NK-92 (cell line): Measurements from ENCODE around the gene HMX1.

Source experiments
- DNase-seq: peaks from one replicate; lab custom pipeline; 2025; ENCODE audit not compliant: unreplicated experiment; lab: John Stamatoyannopoulos, UW

HMX1 gene

DNA sequence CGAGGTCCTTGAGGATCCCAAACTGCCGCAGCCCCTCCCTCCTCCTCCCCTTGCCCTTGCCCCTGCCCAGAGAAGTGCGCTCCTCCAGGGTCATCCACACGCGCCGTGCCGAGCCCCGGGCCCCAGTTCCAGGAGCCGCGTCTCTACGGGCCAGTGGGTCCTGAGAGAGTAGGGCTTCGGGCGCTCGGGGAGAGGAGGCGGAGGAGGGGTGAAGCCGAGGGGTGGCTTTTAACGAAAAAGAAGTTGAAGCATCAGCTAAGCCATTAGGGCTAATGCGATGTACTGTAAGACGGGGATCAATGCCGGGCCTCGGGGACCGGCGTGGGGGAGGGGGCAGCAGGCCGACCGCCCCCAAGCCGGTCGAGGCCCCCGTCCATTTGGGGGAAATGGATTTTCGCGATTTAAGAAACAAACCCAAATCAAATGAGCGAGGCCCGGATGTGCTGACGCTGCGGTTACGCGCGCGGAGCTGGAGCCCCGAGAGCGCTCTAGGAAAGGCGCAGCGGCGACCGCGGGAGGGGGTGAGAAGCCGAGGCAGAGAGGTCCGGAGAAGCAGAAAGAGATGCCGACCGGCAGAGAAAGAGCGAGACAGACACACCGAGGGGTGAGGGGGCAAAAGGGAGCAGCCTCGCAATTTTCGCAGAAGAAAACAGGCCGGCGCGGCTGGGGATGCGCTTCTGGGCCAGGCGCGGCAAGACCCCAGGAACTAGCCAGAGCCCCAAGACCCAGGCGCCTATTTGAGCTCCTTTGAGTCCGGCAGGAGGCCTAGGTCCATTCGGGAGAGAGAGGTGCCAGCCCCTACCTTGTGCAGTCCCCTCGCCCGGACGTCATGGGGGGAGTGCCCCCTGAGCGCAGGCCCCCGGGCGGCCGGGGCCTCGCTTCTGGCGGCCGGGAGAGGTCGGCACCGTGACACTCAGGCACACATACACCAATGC is 13.6 kb downstream of the HMX1 start:
- DNase-seq = no peak

DNA sequence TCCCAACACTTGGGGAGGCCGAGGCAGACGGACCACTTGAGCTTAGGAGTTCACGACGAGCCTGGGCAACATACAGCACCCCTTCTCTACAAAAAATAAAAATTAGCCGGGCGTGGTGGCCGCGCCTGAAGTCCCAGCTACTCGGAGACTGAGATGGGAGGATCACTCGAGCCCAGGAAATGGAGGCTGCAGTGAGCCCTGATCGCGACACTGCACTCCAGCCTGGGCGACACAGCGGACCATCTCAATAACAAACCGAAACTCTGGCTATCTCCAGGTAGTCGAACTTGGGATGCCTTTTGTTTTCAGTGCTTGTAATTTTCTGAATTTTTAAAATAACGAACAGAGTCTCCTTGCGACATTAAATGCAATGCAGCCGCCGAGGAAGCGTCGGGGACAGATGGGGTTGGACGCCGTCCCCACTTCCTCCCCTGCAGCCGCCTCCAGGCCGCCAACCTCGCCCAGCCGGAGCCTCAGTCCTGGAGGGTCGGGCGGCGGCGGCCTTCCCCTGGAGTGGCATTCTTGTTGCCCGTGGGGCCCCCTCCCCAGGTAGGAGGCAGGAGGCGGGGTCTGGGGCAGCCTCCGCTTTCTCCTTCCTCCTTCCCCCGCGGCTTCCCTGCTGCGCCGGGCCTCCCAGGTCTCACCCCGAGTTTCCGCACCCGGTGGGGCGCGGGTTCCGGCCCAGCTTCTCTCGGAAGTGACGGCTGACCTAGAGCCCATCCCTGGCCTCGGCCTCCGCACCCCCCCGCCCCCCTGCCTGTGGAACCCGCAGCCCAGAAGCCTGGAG is 14.6 kb downstream of the HMX1 start:
- DNase-seq = no peak

DNA sequence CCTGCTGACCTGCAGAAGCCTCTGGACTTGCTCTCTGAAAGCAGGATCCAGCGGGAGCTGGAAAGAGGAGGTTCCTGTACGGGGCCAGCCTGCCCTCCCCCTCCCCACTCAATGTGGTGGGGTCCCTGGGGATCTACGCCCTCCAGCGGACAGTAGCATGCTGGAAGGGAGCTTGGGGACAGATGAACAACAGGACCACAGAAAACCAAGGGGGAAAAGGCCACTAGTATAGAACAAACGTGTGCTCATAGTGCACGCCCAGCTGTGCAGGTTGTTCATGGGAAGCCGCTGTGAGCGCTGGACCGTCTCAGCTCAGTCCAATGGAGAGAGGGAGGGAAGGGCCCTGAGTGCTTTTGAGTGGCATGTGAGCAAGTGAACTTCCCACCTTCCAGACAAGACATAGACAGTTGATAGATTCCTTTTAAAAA is 15.8 kb downstream of the HMX1 start:
- DNase-seq = no peak

DNA sequence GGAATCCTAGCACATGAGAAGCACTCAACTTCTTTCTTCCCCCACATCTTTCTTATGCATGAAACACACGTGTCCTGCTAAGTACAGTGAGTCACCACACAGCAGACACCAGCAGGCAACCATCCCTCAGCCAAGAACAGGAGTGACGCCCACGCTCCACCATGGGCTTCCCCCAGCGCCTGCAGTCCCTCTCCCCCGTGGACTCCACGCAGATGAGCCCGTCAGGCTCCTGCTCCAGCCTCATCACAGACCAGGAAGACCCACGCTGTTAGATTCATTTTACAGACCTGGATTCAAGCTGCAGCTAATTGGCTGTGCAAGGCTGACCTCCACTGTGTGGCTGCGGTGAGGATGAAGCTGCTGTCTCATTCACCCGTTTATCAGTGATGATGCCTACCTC is 16.7 kb downstream of the HMX1 start:
- DNase-seq = no peak

DNA sequence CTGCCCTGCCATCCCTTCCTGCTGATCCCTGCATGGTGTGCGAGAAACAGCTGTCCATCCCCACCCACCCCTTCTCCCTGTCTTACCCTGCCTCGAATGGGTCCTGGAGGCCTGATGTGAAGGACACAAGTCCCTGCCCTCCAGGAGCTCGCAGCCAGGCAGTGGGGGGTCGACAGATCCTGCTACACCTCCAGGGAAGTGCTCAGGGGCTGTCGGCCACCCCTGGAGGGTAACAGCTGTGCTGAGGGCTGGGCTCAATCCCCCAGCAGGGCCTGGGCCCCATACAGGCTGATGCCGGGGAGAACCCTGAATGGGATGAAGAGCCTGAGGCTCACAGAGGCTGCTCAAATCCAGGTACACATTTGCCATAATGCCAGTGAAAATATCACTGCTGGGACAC is 17.6 kb downstream of the HMX1 start:
- DNase-seq = no peak

DNA sequence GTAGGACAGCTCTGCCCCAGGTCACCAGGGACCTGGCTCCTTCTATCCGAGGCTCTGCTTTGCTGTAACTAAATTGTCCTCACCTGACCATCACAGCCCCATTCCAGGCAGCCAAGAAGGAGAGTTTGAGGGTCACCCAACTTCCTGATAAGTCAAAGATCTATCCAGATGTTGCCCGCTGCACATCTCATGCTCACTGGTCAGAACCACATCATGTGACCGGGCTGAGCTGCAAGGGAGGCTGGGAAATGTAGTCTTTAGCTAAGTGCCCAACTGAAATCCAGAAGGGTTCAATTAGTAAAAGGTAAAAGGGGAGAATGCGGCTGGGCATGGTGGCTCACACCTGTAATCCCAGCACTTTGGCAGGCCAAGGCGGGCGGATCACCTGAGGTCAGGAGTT is 18.4 kb downstream of the HMX1 start:
- DNase-seq = no peak

DNA sequence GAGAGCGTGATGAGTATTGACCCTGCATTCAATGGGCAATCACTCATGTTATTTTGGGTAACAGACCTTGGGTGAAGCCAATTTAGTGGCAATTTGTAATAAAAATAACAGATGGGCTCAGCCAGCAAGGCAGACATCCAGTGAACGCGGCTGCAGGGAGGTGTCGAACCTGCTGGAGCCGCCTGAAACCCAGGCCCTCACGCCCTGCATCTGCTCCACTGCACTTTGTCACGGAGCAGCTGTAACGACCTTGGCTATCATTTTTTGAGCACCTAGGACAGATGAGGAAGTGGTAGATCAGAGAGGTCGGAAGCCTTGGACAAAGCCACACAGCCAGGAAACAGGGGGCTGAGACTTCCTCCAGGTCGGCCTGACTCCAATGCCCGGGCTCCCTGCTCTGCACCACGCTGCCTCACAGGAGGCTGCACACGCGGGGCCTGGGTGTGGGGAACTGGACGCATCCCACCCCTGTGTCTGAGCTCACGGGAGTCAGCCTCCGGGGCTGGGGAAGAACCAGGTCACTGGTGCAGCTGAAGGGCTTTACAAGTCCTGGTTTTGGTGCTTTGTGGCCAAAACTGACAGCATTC is 19.4 kb downstream of the HMX1 start:
- DNase-seq = no peak

DNA sequence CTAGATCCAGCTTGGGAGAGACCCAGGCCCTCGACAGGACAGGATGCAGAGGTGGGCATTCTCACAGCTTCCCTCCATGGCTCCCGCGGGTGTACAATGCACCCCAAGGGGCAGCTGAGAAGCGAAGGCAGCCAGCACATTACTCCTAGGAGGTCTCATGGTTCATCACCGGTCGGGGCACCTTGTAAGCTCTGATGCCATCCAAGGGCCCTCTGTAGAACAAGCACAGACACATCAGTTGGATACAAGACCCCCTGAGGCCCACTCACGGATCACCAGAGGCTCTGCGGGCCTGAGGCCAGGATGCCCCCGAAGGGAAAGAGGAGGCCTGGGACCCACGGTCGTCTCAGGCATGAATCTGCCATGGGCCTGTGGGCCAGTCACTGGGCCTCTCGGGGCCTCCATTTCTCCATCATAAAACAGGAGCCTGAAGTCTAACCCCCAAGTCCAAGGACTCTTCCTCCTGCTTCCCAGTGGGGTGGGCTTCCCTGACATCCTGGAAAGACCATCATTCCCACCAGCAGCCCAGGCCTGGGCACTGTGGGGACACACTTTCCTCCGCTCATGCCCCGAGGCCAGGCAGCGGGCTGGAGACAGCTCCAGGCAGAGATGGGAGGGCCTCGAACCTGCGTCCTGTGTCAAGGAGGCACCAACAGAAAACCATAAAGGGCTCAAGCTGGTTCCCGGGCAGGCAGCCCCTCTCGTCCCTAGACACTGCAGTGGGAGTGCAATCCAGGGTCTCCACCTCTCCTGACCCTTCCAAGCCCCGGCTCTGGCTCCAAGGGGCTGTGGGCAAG is 20.1 kb downstream of the HMX1 start:
- DNase-seq = no peak

DNA sequence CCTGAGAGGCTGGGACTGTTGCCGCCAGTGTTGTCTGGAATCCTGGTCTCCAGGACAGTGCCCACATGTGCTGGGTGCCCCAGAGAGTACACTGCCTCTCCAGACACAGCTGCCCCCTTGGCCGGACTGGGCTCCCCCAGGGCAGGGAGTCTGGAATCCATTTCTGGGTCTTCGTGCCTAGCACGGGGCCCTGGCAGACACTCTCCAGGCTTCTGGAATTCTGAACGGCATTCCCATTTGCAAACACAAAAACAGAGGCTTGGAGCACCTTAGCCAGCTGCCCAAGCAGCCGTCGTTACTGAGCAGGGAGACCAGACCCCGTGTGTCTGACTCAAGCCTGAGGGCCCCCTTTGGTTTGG is 20.8 kb downstream of the HMX1 start:
- no peak for DNase-seq

DNA sequence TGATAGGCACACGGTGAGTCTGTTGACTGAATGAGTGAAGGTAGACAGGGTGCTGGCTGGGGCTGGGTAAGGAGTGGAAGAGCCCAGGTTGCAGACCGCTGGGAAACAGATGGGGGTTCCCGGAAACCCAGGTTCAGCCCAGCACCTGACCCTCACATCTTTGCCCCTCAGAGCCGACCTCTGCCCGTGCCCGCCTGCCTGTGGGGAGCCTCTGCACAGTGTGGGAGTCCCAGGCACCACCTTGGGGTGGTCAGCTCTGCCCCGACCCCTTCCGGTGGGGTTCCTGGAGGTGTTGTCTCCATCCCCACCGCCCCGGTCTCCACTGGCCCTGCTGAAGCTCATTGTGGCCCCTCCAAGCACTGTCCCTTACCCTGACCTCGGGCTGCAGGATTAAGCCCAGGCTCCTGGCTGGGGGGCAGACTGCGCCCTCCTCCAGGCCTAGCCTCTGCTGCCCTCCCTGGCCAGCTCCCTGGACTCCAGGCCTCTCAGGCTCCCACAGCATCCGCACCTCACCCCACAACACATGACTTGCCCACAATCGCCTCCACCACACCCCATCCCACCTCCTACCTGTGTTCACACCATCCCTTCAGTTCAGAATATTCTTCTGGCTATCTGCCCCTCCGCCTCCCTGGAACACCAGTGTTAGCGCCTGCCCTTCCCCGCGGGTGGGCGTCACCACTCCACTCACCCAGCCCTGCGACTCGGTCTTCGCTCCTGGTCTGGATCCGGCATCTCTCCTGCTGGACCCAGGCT is 21.4 kb downstream of the HMX1 start:
- no peak for DNase-seq

DNA sequence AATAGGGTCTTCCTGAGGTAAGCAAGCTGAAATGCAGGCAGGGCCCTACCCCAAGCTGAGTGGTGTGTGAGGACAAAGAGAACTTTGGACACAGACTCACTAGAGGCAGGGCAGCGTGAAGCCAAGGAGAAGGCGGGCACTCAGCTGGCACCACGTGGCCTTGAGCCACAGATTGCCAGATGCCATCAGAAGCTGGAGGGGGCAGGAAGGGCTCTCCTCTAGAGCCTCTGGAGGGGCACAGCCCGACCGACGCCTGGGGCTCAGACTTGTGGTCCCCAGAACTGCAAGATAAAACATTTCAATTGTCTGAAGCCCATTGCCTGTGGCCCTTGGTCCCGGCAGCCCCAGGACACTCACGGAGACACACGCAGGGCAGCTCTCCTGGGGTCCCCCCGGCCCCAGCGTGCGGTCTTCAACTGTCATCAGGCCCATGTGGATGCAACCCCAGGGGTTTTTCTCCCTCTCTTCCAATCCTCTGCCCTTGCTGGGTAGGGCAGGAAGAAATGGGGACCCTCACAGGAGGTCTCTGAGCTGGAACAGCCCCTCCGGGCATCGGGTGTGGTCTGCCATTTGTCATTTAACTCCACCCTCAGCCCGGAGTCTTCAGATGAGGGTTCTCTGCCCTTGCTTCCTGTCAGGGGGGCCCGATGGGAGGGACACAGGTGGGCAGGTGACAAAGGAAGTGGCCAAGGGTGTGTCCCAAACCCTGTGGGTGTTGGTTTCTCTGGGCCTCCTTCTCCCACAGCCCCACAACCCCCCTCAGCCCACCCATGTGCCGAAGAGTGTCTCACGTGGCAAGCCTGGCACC is 22.2 kb downstream of the HMX1 start:
- DNase-seq = no peak

DNA sequence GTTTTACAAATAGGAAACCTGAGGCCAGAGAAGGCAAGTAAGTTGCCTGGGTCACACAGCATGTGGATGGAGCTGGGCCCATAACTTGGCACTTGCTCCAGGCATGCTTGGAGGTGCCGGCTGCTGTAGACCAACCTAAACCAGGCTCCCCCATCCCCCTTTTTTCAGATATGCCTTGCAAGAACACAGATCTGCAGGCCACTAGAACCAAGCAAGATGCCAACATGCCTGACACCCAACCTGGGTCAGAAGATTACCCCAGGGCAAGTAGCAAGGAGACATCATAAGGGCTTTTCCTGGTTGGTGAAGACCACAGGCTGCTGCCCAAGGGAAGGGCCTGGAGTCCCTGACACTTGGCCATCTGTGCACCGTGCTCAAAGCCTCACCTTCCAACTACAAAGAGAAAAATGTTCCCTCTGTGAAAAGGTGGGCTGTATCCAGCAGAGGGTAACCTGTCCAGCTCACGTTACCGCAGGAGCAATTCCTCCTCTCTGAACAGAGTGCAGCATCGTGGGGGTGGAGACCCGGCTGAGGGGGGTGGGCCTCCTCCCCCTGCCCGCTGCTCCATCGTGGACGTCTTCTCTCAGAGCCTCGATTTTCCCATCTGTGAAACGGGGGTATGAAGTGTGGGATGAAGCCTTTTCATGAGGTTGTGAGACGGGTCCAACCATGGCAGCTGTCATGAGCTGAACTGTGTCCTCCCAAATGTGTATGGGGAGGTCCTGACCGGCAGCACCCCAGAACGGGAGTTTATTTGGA is 23.0 kb downstream of the HMX1 start:
- DNase-seq = no peak

DNA sequence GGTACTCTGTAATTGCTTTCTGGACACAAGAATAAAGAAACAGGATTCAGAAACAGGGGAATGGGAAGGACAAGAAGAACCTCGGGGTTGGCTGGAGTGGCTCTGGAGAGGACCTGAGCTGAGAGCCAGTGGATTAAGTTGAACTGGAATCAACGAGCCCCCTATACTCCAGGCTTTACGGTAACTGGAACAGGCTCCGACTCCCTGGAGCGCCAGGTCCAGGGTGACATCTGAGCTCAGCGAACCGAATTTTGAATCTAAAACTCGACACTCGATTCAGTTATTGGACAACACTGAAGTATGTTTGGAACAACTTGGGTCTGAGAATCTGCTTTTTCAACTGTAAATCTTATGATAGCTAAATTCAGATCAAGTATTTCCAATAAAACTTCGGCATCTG is 23.9 kb downstream of the HMX1 start:
- no peak for DNase-seq

DNA sequence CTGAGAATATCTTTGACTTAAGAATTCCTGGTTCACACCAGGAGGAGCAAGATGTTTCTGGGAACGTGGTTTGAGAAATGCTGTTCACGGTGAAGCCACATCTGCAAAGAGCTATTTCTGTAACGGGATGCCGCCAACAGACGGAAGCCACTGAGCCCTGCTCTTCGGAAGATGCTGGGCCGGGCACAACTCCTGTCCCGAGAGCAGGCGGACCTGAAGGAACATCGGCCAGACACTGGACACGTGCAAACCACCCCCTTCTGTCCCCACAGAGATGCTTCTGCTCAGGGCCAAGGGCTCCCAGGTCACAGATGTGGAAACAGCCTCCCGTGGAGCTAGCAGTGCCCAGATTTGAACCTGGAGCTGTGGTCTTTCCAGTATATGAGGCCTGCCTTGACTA is 24.3 kb downstream of the HMX1 start:
- DNase-seq = no peak

DNA sequence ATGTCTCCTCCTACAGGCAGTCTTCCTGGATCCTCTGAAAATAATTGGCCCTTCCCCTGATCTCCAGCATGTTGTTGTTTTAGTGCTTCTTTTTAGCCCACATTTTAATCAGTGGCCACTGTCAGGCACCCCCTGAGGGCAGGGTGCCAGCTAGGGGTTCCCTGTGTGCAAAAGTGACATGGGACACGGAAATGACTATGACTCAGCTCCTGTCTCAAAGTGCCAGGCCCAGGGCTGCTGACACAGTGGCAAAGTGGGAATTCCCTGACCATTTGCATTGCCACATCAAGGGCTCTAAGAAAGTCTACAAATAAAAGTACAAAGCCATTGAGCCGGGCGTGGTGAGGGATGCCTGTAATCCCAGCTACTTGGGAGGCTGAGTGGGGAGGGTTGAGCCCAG is 24.8 kb downstream of the HMX1 start:
- DNase-seq = no peak

DNA sequence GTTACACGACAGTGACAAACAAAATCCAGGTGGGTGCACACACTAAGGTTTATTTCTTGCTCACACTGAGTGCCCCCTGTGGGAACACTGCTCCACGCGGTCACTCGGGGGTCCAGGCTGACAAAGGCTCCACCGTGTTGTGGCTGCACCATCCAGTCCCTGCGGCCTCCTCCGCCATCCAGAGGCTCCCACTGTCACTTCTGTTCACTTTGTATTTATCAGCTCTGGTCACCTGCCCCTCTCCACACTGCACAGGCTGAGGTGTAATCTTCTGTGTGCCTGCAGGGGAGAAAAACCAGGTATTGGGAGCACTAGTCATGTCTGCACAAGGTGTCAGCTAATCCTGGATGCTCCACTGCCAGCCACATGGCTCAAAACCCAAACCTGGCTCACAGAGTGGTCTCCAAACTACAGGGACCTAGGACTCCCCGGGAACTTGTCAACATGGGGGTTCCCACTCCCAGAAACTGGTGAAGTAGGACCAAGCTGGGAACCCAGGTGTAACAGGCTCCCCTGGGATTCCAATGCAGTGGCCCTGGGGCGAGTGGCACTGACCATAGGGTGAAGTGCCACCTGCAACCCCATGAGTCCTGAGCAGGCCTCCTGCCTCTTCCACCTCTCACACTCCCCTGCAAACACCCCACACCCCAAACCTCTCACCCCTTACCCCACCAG is 25.5 kb downstream of the HMX1 start:
- DNase-seq = no peak

DNA sequence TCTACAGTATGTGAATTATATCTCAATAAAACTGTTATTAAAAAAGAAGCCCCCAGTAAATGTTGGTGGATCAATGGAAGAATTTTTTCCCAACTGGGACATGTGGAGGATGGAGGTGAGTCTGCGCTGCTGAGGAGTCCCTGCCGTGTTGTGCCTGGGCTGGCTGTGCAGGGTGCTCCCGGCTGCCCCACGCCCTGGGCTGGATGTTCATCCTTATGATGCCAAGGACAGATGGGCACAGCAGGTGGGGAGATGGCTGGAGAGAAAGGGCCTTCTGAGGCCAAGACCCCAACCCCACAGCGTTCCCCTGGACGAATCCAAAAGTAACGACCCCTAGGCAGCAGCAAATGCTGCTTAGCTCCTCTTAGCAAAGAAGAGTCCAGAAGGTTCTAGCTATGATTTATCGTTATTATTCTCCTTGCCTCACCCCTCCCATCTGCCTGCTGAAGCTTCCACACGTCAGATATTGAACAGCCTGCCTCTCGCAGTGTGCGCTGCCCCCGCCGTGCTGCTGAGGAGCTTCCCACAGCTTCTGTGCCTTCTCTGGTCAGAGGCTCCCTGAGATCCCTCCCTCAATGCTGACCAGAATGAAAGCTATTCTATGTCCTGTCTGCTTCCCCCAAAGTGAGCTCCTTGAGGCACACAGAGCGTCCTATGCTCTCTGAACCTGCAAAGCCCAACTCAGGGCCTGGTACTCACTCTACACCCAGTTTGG is 26.5 kb downstream of the HMX1 start:
- no peak for DNase-seq

DNA sequence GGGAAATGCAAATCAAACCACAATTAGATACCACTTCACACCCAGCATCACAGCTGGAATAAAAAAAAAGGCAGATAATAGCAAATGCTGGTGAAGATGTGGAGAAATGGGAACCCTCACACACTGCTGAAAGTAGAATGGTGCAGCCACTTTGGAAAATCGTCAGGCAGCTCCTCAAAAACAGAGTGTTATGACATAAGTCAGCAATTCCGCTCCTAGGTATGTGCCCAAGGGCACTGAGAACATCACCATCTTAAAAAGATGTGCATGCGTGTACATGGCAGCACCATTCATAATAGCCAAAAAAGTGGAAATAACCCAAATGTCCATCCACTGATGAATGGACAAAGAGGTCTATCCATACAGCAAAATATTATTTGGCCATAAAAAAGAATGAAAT is 28.0 kb downstream of the HMX1 start:
- no peak for DNase-seq
